Activated CD8-positive, alpha-beta memory T cell treated with anti-CD3 and anti-CD28 coated beads for 24 hours (primary cell): Measurements from ENCODE around the gene ST7.
"Not testable (repeated sequence)": the region's sequence is repeated elsewhere in the genome, so short reads cannot be mapped to it uniquely, and the experiment has no call there.

Source experiments
- DNase-seq: peaks from one replicate; pipeline ENCODE4 v3.0.0-alpha.2; 2020

ST7 gene

DNA sequence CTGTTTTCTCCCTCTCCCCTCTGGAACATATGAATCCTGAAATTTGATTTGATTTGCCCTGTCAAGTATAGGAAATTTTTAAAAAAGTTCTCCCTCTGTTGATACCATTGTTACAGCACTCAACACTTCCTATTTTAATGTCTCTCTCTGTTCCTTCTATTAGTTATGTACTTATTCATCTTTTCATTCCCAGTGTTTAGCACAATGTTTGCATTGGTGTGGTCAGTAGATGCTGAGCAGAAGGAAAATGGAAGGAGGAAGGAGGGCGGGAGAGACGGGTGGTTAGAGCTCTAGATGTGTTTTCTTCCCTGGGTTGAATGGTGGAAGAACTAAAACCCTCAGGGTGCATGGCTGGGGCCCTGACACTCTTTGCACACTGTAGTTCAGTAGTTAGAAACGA, 290.1 kb downstream of the ST7 start:
- no peak for DNase-seq

DNA sequence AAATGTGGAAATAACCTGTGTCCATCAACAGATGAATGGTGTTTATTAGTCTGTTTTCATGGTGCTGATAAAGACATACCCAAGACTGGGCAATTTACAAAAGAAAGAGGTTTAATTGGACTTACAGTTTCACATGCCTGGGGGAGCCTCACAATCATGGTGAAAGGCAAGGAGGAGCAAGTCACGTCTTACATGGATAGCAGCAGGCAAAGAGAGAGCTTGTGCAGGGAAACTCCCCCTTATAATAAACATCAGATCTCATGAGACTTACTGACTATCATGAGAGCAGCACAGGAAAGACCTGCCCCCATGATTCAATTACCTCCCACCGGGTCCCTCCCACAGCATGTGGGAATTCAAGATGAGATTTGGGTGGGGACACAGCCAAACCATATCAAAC, 292.4 kb downstream of the ST7 start:
- not testable (repeated sequence) for DNase-seq

DNA sequence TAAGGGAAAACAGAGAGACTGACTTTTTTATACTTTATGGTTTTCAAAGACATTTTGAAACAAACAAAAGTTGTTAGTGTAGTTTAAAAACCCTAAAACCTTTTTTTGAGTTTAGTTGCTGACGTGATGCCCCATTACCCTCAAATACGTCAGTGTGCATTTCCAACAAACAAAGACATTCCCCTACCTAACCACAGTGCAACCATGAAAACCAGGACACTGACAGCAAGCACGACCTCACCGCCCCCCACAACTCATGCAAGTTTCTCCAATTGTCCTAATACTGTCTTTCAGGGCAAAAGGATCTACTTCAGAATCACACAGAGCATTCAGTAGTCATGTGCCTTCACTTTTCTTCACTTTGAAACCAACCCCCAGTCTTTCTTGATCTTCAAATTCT, 294.5 kb downstream of the ST7 start:
- no peak for DNase-seq

DNA sequence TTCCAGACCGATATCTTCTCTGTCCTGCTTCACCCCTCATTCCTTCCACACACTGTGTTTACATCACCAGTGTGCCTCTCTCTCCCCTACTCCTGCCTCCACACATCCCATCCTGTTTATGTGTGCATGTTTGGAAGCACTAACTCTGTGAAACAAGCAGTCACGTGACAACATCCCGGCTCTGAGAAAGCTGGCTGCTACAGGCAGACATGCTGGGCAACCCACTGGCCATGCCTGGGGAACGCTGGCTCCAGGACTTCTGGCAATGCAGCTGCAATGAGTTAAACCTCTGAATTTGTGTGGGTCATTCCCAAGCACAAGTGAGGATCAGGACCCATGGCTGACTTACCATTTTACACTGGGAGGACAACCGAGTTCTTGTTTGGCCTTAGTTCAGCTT, 295.5 kb downstream of the ST7 start:
- DNase-seq, result no peak

DNA sequence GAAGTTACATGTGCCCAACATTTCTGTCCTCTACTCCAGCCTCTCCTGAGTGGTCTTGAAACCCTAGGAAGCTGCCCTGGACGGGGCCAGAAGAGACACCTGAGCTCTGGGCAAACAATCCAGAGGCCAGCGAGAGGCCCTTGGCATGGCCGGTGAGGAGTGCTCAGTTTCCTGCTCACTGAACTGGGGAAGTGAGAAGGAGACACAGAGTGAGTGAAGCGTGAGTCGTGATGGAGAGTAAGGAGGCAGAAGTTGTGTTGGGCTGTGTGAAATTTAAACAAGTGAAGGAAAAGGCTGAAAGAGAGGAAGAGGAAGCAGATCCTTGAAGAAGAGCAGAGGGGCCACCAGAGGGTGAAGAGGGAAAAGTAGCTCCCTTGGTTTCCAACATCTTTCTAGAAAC, 296.4 kb downstream of the ST7 start:
- DNase-seq, result no peak

DNA sequence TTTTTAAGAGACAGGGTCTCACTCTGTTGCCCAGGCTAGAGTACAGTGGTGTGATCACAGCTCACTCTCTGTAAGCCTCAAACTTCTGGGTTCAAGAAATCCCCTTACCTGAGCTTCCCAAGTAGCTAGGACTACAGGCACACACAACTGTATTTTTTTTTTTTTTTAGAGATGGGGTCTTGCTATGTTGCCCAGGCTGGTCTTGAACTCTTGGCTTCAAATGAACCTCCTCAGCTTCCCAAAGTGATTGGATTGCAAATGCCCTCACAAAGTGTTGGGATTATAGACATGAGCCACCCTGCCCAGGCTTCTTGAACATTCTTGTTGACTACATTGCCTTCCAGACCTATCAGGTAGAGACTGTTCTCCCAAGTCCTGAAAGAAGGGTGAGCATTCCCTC, 296.9 kb downstream of the ST7 start:
- no peak for DNase-seq

DNA sequence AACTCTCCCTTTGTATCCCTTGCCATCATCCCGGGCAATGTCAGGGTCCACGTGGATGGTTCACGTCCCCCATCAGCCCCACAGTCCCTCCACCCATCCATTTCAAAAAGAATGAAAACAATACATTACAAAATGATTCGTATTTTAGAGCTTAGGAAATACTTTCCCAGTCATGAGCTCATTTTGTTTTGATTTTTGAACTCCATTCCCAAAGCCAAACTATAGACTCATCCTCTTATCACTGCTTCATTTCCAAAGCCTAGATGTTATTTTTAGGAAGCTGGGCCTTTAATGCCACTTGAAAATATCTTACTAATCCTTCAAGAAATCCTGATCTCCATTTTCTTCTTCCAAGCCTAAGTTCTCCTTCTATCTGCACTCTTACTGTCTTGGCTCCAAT, 297.5 kb downstream of the ST7 start:
- no peak for DNase-seq

DNA sequence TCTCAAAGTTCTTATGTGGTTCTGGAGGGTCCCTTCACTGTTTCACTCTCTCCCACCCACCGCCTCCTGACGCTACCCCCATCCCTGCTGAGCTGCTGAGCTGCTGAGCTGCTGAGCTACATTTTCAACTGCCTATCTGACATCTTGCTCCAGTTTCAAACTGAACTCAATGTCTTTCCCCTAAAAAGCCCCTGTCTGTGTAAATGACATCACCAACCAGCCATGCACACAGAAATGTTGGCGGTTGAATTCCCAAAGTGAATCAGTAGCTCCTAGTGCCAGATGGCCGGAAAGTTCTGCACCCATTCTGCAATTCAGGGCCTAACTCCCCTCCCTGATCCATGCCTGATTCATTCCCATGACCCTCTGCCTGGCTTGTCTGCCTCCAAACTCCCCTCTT, 298.4 kb downstream of the ST7 start:
- DNase-seq, result no peak

DNA sequence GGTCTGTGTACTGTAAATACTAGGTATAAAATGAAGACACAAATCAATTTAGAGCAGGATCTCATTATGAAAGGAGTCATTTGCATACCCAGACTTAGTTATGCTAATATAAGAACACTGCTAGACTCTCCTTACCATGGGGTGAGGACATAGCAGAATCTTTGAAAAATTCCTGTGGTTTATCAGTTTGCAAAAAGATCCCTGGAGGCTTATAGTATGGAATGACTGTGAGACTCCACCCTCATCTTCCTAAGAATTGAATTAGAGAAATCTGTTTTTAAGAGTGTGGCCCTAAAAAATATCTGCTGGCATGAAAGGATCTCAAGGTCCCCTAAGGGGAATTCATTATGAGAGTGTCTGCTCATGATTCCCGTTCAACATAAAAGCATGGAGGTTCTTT, 306.3 kb downstream of the ST7 start:
- no peak for DNase-seq

DNA sequence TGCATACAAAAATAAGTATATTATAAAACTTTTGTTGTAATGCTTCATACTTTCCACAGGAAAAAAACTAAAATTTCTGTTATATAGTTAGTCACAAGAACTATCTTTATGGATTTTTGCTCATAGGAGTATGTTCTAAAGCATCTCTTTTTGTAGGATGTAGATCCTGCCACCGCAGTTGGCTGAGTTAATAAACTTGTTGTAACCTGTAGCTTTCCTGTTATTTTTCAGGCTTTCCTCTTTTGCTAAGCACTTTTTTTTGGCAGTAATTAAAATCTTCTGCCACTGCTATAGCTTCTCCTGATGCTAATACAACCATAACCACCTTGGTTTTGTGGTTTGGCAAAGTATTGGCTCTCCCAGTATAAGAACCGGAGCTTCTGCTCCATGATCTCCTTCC, 309.2 kb downstream of the ST7 start:
- no peak for DNase-seq

DNA sequence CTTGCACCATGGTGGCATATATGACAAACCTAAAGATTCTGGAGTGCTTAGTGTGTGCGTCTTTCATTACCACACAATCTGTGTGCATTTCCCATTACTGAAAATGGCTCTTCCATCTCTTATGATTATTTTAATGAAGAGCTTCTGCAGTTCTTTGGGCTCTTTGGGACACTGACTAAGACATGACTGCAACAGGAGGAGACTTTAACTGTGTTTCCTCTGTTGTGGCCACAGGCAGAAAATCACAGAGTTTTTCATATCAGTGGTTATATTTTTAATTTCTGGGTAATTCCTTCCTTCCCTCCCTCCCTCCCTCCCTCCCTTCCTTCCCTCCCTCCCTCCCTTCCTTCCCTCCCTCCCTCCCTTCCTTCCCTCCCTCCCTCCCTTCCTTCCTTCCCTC, 311.4 kb downstream of the ST7 start:
- no peak for DNase-seq

DNA sequence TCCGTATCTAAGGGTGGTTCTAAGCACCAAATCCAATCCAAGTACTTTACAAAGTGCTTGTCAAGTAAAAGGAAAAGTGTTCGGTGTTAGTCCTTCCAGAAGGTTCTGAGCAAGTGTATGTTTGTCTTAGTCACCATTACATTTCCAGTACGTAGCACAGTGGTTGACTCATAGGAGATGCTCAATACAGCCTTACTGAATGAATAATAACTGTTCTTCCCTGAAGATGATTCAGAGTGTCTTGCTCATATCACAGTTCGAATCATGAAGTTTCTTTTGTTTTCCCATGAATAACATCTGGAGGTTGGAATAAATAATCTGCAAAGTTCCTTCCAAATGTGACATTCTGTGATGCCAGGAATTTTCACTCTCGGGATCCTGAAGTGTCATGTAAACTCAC, 316.1 kb downstream of the ST7 start:
- DNase-seq, result no peak

DNA sequence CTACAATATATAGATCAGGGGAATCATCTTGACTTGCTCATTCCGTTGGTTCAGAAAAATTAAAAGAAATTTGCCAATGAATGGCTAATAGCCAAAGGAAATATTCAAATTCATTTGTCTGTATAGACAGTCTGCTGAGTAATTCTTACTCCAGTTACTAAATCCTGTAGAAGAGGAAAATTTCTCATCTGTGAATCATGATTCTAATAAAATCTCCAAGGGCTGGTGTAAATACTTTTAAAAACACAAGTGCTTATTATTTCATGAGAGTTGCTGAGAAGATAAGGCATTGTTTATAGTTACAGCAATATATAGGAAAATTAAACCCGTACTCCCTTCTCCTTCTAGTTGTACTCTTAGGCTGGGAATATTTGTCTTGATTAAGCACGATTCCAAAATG, 316.6 kb downstream of the ST7 start:
- DNase-seq, result no peak

DNA sequence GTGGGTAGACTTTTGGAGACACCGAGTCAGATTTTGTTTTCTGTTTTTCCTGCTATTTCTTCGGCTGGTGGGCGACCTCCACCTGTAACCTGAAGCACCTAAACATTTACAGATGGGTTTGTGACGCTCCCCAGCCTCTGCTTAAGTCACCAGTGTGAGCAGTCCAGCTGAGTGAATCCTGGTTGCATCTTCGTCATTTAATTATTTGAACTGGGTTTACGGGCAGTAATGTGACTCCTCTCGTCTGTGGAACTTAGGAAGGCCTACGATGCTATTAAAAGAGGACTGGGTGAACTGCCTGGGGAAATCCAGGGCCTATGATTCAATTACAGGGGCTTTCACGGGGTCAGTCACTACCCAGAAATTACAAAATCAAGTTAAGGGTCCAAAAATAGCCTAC, 317.1 kb downstream of the ST7 start:
- no peak for DNase-seq

DNA sequence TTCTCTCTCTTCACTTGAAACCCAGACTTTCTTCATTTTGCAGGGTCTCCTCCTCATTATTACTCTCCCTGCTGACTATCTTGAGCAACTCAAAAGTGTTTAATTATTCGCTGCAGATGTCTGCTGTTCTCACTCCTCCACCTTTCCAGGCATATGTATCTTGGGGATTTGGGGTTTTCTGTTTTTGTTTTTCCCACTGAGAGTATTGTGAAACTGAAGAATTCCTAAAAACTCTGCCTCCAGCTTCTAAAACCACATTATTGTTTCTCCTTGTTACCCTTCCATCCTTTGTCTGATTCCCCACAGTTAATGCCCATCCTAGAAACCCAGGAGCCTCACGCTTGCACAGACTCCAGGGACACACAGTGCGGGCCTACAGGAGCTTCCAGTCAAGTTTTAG, 318.3 kb downstream of the ST7 start:
- no peak for DNase-seq

DNA sequence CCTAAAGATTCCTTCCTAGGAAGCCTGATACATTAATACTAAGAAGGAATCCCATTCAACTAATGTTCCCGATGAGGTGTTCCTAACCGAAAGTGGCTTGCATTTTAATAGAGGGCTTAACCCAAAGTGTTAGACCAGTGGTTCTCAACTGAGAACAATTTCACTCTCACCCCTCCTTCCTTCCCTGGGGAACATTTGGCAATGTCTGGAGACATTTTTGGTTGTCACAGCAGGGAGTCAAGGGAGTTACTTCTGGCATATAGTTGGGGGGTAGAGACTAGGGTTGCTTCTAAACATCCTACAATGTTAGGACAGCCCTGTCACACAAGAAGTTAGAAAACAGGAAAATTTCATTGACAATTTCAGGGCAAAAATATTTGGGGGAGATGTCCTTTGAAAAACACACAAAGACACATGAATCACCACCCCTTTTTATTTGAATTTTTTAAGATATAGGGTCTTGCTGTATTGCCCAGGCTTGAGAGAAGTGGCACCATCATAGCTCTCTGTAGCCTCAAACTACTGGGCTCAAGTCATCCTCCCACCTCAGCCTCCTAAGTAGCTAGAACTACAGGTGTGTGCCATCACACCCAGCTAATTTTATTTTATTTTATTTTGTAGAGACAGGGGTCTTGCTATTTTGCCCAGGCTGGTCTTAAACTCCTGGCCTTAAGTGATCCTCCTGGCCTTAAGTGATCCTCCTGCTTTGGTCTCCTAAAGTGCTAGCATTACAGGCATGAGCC, 318.9 kb downstream of the ST7 start:
- DNase-seq, result no peak

DNA sequence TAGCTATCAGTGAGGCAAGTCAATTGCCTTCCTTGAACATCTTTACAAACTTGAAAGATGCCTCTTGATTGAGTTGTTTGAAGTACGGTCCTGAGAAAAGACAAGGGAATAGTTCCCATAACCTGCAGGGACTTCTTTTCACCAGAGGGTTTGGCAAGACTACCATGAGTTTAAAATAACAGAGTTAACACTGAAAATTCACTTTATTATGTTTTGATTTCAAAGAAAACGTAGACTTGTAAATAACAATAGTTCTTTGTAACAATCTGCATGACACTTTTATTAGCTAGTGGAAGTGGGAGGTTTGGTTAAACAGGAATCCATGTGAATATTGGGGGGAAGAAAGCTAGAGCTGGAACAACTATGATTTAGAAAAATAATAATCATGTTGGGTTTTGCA, 320.0 kb downstream of the ST7 start:
- DNase-seq, result no peak

DNA sequence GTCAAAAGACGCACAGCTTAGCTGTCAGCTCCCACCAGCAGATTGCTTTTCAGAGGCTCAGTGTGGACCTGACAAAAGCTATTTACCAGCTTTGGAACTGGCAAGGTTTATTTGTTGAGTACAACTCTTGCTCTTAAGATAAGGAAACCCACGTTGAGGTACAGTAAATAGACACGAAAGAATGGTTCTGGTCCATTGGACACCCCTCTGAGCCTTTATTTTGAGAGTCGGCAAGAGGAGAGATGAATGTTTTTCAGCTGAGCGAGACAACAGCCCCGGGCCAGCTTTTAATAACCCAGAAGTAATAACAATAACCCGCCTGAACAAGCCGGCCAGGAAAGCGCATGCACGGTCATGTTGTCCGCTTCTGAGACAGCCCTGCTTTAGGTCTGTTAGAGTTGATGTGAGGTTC, 320.5 kb downstream of the ST7 start:
- DNase-seq, result no peak

DNA sequence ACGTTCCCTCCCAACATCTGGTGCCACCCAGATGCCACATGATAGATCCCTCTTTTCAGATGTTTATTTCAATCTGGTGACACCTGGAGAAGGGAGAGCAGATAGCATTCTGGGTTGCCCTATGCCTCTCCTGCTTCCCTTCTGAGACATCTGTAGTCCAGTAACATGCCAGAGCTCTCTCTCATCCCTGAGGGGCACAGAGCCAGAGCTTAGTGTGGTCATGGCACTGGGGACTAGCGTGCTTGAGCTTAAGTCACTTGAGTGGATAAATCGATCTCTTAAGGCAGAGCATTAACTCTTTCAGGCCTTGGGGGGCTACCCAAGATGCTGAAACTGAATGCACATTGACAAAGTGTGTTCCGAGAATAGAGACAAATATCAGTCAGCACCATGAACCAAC, 321.6 kb downstream of the ST7 start:
- no peak for DNase-seq

DNA sequence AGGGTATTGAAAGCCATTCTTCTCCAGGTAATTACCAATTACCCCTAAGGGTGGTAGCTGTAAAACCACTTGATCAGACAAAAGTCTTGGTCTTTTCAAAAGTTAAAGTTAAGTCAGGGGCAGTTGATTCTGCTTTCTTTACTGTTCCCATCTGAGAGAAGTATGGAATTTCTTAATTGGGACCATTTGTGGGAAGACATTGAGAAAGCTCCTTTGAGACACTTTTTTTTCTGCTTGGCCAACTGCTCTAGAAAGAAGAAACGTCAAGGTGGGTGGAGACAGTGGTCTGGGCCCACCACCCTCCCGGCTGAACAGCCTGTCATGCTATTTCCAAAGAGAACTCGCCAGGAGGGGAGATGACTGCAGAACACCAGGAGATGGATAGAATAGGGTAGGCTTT, 324.3 kb downstream of the ST7 start:
- no peak for DNase-seq

DNA sequence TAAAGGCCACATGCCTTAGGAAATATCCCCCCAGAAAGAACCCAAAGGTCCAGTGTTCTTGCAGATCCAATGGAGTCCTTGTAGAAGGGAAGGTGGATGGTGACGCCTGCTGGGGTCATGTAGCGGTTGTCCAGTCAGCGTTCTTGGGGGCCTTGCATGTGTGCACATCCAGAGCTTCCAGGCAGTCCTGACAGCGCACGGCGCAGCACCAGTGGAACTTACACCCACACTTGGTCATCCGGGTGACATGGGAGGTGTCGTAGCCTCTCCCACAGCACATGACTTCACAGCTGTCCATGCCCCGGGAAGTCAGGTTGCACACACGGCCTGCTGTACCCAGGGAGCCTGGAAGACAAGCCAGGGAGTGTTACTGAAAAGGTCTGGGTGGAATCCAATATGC, 324.7 kb downstream of the ST7 start:
- no peak for DNase-seq

DNA sequence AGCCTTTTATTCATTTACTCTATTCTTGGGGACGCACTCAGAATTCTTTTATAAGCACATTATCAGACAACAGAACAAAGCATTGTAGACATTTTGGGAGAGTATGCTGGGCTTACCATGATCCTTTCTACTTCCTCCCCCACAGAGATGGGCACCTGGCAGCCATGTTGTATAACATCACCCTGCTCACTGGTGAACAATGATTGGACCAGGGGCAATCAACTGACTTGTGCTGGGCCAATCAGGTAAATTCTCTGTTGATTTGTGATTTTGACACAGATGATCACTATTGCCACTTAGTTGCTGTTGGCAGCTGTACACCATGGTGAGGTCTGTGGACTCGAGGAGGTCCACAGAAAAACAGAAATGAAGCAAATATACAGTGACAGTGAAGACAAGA, 325.9 kb downstream of the ST7 start:
- DNase-seq, result no peak
